ENCODE results near the gene ZNF528.

Gene ZNF528

DNA sequence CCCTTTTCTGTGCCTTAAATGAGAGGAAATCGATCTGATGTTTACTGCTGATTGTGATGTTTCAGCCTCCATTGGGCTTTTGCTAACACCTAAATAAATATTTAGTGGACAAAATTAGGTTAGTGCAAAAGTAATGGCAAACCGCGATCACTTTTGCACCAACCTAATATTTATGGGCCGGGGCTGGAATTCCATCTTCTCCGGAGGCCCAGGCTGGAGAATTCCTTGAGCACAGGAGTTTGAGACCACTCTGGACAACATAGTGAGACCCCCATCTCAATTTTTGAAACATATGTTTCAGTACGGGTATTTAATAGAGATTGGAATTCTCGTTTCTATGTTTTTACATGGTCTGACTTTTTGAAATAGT, 27.3 kb upstream of the ZNF528 start:
- H3K27ac ChIP-seq (replicated peaks): peak overlapping the region; percentile 67
- no peak for TF ChIP-seq POLR2AphosphoS5 (IDR thresholded peaks at IDR 0.05; ENCODE audit: low read depth)
- TF ChIP-seq GABPA (IDR thresholded peaks at IDR 0.05; ENCODE audit: low read depth): no peak
- TF ChIP-seq CTCF (IDR thresholded peaks at IDR 0.05; ENCODE audit: insufficient read depth, low read length): no peak
- no peak for TF ChIP-seq REST (IDR thresholded peaks at IDR 0.05; ENCODE audit: insufficient replicate concordance, low read depth)
- no peak for TF ChIP-seq SPI1 (IDR thresholded peaks at IDR 0.05; ENCODE audit: borderline replicate concordance, low read depth)
- H3K27me3 ChIP-seq (ENCODE audit: insufficient read depth, poor library complexity, severe bottlenecking): no peaks in the 10 kb centered on the region
- DNase-seq (ENCODE audit: low read depth in 1 of 2, low spot score in 1 of 2): no peak
- H3K4me3 ChIP-seq (replicated peaks; ENCODE audit: insufficient read depth, low read length): peak overlapping the region; percentile 56

DNA sequence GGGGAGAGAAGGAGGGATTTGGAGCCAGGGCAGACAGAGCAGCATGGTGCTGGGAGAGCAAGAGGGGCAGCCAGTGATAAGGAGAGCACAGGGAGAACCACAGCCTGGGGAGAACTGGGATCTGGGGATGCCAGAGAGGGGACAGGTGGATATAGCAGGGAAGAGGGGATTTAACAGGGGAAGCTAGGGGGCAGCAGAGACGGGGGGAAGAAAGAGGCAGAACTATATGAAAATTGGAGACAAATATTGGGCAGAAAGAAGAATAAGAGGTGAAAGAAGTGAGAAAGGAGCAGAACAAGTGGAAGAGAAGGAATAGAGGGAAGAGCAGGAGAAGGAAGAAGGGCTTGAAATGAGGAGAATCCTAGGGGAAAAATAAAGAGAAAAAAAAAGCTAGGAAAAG, 6.5 kb upstream of the ZNF528 start:
- DNase-seq (ENCODE audit: low read depth in 1 of 2, low spot score in 1 of 2): no peak
- Histone ChIP-seq H3K27ac (replicated peaks) (no peak overlapping the region), H3K4me3 (replicated peaks; ENCODE audit: insufficient read depth, low read length) (no peak overlapping the region), H3K27me3 (ENCODE audit: insufficient read depth, poor library complexity, severe bottlenecking) (no peaks in the 10 kb centered on the region)
- no peak for TF ChIP-seq GABPA (IDR thresholded peaks at IDR 0.05; ENCODE audit: low read depth)
- TF ChIP-seq CTCF (IDR thresholded peaks at IDR 0.05; ENCODE audit: insufficient read depth, low read length): no peak

- Histone ChIP-seq H3K27ac (replicated peaks) (peak overlapping the region; percentile 83), H3K4me3 (replicated peaks; ENCODE audit: insufficient read depth, low read length) (peak overlapping the region; percentile 57), H3K27me3 (ENCODE audit: insufficient read depth, poor library complexity, severe bottlenecking) (no peaks in the 10 kb centered on the region)
- peak; percentile 25 to 33 for DNase-seq (ENCODE audit: low read depth in 1 of 2, low spot score in 1 of 2)
- TF ChIP-seq POLR2AphosphoS5 (IDR thresholded peaks at IDR 0.05; ENCODE audit: low read depth): no peak
- TF ChIP-seq SPI1 (IDR thresholded peaks at IDR 0.05; ENCODE audit: borderline replicate concordance, low read depth): no peak
- TF ChIP-seq CTCF (IDR thresholded peaks at IDR 0.05; ENCODE audit: insufficient read depth, low read length): no peak
- TF ChIP-seq GABPA (IDR thresholded peaks at IDR 0.05; ENCODE audit: low read depth): no peak
- TF ChIP-seq REST (IDR thresholded peaks at IDR 0.05; ENCODE audit: insufficient replicate concordance, low read depth): no peak
Observed at GRCh38 chr19:52398081-52398441, 412 bp downstream of the ZNF528 start.

GRCh38 chr19:52410276-52410675, 12.6 kb downstream of the ZNF528 start:
- Histone ChIP-seq H3K4me3 (replicated peaks; ENCODE audit: insufficient read depth, low read length) (no peak overlapping the region), H3K27ac (replicated peaks) (no peak overlapping the region), H3K27me3 (ENCODE audit: insufficient read depth, poor library complexity, severe bottlenecking) (no peaks in the 10 kb centered on the region)
- TF ChIP-seq POLR2AphosphoS5 (IDR thresholded peaks at IDR 0.05; ENCODE audit: low read depth) (no peak), CTCF (IDR thresholded peaks at IDR 0.05; ENCODE audit: insufficient read depth, low read length) (no peak), SPI1 (IDR thresholded peaks at IDR 0.05; ENCODE audit: borderline replicate concordance, low read depth) (no peak), GABPA (IDR thresholded peaks at IDR 0.05; ENCODE audit: low read depth) (no peak)
- no peak for DNase-seq (ENCODE audit: low read depth in 1 of 2, low spot score in 1 of 2)

Data from HL-60 (cell line).